GM12875 (cell line): ENCODE measurements around the gene ZBTB46.
A peak's percentile ranks its signal among the peaks of the same experiment; 100 is the strongest.

Source experiments
- H3K4me3 ChIP-seq: one replicate; pipeline ENCODE4 v1.5.1; 2011; ENCODE audit warnings: low read depth, low read length, control low read depth
- TF ChIP-seq, protein P1 (sequence below): IDR thresholded peaks from 2 replicates; pipeline ENCODE4 v1.5.1; 2011; ENCODE audit warnings: low read depth, mild to moderate bottlenecking, control low read depth, inconsistent platforms, low read length, moderate library complexity, borderline replicate concordance; ENCODE audit not compliant: insufficient read depth

ZBTB46 gene

DNA sequence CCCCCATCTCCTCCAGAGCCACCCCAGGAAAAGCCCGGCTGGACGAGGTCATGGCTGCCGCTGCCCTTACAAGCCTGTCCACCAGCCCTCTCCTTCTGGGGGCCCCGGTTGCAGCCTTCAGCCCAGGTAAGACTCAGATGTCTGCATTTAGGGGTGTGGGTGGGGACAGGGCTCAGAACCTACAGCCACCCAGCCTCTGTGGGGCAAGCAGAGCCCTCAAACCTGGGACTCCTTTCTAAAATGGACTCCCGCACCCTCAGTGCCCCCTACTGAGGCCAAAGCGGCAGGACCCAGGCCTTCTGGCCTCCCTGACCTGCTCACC, 89.7 kb downstream of the ZBTB46 start:
- no peak overlapping the region for H3K4me3 ChIP-seq
- TF ChIP-seq, protein P1, sequence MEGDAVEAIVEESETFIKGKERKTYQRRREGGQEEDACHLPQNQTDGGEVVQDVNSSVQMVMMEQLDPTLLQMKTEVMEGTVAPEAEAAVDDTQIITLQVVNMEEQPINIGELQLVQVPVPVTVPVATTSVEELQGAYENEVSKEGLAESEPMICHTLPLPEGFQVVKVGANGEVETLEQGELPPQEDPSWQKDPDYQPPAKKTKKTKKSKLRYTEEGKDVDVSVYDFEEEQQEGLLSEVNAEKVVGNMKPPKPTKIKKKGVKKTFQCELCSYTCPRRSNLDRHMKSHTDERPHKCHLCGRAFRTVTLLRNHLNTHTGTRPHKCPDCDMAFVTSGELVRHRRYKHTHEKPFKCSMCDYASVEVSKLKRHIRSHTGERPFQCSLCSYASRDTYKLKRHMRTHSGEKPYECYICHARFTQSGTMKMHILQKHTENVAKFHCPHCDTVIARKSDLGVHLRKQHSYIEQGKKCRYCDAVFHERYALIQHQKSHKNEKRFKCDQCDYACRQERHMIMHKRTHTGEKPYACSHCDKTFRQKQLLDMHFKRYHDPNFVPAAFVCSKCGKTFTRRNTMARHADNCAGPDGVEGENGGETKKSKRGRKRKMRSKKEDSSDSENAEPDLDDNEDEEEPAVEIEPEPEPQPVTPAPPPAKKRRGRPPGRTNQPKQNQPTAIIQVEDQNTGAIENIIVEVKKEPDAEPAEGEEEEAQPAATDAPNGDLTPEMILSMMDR = no peak

DNA sequence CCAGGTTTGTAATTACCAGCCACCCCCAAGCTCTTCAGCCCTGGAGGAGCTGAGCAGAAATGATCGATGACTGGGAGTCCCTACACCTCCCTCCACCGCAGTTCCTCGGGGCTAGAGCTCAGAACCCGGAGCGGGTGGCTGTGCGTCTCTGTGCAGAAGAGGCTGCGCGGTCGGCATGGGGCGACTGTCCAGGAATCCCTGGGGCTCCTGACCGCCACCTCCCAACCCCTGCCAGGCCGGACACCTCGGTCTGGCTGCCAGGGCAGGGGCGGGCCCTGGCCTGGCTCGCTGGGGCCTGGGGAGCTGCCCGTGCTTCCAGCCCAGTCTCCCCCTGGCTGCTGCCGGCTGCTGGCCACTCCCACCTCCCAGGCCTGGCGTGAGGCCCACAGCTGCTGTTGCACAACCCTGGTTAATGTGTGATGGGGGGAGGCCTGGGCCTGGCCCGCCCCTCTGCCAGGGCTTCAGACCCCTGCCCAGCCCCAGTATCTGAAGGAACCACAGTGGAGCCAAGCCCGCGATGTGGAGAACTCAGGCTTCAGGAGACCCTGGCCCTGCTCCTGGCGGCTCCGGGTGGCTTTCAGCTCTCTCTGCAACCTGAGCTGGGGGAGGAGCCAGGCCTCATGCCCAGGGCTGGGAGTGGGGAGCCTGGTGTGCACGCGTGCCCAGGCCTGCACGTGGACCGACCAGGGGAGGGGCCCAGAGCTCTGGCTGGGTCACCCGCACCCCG, 90.3 kb downstream of the ZBTB46 start:
- TF ChIP-seq, protein P1 = no peak

DNA sequence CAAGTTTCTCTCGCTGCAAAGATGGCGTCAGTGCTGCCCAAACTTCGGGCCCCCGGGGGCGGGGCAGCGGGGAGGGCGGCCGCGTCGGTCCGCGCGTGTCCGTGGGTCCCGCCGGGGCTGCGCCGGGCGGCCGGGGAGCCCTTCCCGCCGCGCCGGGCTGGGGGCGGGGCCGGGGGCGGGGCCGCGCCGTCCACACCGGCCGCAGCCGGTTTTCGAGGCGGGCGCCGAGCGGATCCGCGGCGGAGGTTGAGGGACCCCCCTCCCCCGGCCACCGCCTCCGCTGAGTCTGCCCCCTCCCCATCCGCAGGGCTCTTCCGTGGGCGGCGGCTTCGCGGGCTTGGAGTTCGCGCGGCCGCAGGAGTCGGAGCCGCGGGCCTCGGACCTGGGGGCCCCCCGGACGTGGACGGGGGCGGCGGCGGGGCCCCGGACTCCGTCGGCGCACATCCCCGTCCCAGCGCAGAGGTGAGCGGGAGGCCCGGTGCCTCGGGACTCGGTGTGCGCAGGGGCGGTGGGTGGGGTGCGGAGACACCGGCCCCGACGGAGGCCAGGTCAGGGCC, 90.9 kb downstream of the ZBTB46 start:
- TF ChIP-seq, protein P1 = no peak
- H3K4me3 ChIP-seq = peak overlapping the region; percentile 56

More for the DNA sequence above, 90.3 kb downstream of the ZBTB46 start:
- H3K4me3 ChIP-seq = peak overlapping the region; percentile 56

DNA sequence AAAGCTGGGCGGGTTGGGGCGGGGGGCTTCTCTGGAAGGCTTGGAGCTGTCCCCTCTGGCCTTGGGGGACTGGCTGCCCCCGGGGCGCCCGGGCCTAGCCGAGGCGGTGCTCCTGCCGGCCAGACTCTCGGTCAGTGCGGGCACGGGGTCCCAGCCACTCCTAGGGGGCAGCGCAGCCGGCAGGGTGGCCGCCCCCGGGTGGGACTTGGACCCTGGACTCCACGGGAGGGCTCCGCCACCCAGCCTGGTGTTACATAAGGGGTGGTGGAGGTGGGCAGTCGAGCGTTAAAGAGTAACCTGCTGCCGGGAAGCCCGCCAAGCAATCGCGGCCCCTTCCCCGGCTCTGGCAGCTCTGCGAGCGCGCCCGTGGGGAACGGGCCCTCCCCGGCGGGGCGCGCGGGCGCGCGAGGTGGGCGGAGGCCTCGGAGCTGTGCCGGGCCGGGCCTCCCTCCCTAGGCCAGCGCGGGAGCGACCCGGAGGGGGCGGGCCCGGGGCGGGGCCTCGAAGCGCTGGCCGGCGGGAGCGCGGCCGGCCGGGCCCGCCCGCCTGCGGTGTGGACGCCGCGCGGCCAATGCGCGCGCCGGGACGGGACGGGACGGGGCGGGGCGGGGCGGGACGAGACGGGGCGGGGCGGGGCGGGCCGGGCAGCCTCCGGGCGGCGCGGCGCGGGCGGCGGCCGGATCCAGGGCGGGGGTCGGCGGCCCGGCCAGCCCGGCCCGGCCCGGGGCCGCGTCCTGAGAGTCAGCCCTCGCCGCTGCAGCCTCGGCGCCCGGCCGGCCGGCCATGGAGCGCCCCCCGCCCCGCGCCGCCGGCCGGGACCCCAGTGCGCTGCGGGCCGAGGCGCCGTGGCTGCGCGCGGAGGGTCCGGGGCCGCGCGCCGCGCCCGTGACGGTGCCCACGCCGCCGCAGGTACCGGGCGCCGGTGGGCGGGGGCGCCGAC, 91.7 kb downstream of the ZBTB46 start, which contains the start of gene SLC2A4RG:
Gene SLC2A4RG (plus strand): TSS at position 647 of the 940 bp plus-strand sequence. CDS start 137 bp downstream, at position 784.
- TF ChIP-seq, protein P1 = no peak
- H3K4me3 ChIP-seq = peak within 1 kb of the TSS; percentile 56

DNA sequence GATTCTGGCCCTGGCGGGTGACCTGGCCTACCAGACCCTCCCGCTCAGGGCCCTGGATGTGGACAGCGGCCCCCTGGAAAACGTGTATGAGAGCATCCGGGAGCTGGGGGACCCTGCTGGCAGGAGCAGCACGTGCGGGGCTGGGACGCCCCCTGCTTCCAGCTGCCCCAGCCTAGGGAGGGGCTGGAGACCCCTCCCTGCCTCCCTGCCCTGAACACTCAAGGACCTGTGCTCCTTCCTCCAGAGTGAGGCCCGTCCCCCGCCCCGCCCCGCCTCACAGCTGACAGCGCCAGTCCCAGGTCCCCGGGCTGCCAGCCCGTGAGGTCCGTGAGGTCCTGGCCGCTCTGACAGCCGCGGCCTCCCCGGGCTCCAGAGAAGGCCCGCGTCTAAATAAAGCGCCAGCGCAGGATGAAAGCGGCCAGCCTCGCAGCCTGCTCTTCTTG, 92.4 kb downstream of the ZBTB46 start:
- TF ChIP-seq, protein P1 = no peak
- no peak overlapping the region for H3K4me3 ChIP-seq

DNA sequence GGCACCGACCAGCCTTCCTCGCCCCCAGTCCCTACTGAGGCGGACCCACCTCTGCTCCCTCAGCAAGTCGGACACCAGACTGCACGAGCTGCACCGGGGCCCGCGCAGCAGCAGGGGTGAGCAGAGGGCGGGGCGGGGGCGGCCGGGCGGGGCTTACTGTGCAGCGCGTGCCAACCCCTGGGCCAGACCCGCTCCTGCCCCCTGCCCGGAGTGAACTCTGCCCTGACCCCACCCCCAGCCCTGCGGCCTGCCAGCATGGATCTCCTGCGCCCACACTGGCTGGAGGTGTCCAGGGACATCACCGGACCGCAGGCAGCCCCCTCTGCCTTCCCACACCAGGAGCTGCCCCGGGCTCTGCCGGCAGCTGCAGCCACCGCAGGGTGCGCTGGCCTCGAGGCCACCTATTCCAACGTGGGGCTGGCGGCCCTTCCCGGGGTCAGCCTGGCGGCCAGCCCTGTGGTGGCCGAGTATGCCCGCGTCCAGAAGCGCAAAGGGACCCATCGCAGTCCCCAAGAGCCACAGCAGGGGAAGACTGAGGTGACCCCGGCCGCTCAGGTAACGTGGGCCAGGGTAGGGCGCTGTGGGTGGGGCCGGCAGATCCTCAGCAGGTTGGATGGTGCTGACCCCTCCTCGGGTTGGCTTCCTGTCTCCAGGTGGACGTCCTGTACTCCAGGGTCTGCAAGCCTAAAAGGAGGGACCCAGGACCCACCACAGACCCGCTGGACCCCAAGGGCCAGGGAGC, 92.9 kb downstream of the ZBTB46 start:
- TF ChIP-seq, protein P1 = no peak
- peak overlapping the region; percentile 61 for H3K4me3 ChIP-seq
